ENCODE results near the gene COL1A2.

- TF ChIP-seq YY1 (IDR thresholded peaks at IDR 0.05; ENCODE audit: extremely low read depth, insufficient replicate concordance, low read depth, low read length) (no peak), EGR1 (IDR thresholded peaks at IDR 0.05; ENCODE audit: low read depth) (no peak), POLR2A (IDR thresholded peaks at IDR 0.05; ENCODE audit: borderline replicate concordance, extremely low read depth, insufficient read depth, insufficient read length) (no peak), CTCF (IDR thresholded peaks at IDR 0.05 in 2 of 3, conservative IDR thresholded peaks at IDR 0.05 in 1 of 3; ENCODE audit: borderline replicate concordance in 1 of 3, insufficient read depth in 1 of 3, low read depth in 2 of 3, low read length in 2 of 3) (no peak), POLR2AphosphoS5 (IDR thresholded peaks at IDR 0.05; ENCODE audit: low read depth, low read length) (no peak), REST (IDR thresholded peaks at IDR 0.05; ENCODE audit: low read depth) (no peak)
These were observed 2.8 kb upstream of the COL1A2 start for GRCh38 chr7:94391726-94392392.

Data from HCT116 (cell line).